ENCODE results near the gene SKP1.
A peak's percentile ranks its signal among the peaks of the same experiment; 100 is the strongest.

Gene SKP1

DNA sequence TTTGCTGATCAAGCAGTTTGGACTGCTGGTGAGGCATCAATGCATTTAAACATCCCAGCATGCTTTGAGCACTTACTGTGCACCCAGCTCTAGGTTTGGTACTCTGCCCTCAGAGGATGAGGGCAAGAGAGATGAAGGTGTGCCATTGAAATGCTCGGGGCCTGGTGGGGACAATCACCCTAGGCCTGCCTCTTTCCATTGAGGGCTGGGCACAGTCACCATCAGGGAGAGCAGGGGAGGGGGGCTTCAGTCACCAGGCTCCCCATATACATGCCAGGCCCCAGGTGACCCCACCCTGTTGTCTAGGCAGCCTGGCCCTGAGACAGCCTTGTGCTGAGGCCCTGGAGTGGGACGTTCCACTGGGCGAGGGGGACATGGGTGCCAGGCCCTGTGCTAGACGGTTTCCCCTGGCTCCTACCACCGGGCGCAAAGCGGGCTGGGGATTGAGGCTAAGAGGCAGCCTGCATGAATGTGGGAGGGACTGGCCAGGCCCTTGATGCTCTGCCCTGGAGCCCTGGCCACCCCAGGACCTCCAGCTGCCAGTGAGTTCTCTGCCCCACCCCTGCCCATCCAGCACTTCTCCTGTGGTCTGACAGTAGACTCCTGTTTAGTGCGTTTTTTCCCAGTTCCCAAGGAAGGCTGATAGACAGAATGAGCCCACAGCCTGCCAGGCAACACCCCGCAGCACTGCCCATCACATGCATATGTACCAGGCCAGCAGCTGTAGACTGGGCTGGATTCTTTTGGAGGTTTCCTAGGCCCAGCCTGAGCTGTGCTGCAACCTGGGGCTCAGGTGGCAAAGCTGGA lies 43.4 kb downstream of the SKP1 start:
- H3K4me1 ChIP-seq, result peaks cover 0 to 21% (median 0%) of the 10 kb centered on the region in 4 donors
- no peak overlapping the region for H3K4me3 ChIP-seq
- no peaks in the 10 kb centered on the region for H3K9me3 ChIP-seq
- H3K36me3 ChIP-seq, result peaks cover 14 to 84% (median 55%) of the 10 kb centered on the region in 3 donors
- TF ChIP-seq, protein P1, sequence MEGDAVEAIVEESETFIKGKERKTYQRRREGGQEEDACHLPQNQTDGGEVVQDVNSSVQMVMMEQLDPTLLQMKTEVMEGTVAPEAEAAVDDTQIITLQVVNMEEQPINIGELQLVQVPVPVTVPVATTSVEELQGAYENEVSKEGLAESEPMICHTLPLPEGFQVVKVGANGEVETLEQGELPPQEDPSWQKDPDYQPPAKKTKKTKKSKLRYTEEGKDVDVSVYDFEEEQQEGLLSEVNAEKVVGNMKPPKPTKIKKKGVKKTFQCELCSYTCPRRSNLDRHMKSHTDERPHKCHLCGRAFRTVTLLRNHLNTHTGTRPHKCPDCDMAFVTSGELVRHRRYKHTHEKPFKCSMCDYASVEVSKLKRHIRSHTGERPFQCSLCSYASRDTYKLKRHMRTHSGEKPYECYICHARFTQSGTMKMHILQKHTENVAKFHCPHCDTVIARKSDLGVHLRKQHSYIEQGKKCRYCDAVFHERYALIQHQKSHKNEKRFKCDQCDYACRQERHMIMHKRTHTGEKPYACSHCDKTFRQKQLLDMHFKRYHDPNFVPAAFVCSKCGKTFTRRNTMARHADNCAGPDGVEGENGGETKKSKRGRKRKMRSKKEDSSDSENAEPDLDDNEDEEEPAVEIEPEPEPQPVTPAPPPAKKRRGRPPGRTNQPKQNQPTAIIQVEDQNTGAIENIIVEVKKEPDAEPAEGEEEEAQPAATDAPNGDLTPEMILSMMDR (IDR thresholded peaks at IDR 0.05), result no peak
- intact Hi-C loops (cut with DNase I; ENCODE audit: low total_unique reads), result no loop called here
- DNase-seq, result peak; percentile 12 to 62
- H3K27ac ChIP-seq, result no peak overlapping the region
- H3K27me3 ChIP-seq, result no peaks in the 10 kb centered on the region

DNA sequence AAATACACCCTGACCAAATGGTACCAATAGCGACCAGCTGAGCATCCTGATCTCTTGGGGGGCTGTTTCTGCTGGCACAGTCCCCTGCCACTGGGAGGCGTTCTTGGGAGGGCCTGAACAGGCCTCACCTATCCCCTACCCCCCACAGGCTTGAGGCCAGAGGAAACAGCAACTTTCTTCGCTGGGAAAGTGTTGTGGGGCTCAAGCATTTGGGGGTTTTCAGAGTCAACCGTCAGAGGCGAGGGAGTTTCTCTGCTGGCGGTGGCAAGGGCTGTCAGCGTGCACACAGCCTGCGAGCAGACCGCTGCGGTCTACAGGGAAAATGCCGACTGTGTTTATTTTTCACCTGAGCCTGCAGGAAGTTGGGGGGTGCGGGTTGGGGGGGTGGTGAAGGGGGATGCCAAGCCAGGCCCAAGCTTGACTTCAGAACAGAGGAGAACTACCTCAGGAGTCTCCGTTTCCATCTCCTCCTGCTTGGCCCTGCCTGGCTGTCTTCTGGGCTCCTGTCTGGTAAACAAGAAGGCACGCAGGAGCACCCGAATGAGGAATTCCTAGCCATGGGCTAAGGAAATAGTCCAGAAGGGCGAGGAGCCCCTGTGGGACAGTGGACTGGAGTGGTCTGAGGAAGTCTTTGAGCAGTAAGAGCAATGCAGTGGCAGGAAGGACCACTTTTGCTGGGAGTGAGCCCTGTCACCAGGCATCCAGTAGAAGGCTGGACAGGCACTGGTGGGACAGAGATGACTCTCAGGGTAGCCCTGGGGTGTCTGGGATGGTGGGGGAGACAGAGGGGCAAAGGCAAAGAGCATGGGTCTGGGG lies 44.2 kb downstream of the SKP1 start:
- Histone ChIP-seq H3K27me3 (no peaks in the 10 kb centered on the region), H3K4me3 (no peak overlapping the region), H3K4me1 (peaks cover 0 to 26% (median 4%) of the 10 kb centered on the region in 4 donors), H3K27ac (no peak overlapping the region), H3K36me3 (peaks cover 14 to 78% (median 56%) of the 10 kb centered on the region in 3 donors), H3K9me3 (no peaks in the 10 kb centered on the region)
- TF ChIP-seq, protein P1 (IDR thresholded peaks at IDR 0.05), result no peak
- DNase-seq, result peak; percentile 11 to 56
- intact Hi-C loops (cut with DNase I; ENCODE audit: low total_unique reads), result no loop called here

DNA sequence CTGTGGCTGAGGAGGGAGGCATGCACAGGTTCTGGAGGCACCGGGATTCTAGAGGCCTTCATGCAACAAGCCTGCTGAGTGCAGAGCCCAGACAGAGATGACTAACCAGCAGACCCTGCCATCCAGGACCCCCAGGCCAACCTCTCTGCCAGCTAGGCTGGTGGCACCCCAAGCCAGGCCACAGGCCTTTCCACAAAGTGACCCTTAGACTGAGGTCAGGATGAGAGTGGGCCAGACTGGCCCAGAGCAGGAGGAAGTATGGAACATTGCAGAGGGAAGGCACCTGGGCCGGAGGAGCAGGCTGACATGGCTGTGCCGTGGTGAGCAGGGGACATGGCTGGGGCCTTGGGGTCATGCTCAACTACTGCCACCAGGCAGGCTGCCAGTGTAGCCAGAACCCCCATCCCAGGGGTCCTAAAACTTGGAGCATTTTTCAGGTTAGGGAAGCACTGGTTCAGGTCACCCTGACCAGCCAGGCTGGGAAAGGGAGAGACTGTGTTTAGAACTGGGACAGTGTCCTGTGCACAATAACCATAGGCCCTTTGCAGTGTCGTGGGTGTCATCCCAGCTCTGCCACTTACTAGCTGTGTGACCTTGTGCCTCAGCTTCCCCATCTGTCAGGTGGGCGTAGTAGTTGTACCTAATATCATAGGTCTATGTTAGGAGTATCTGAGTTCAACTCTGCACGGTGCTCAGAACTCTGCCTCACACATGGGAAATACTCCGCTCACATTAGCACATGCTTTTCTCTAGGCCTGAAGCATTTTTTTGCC lies 45.0 kb downstream of the SKP1 start:
- Histone ChIP-seq H3K36me3 (peaks cover 12 to 75% (median 52%) of the 10 kb centered on the region in 3 donors), H3K4me3 (no peak overlapping the region), H3K27me3 (no peaks in the 10 kb centered on the region), H3K4me1 (peaks cover 0 to 33% (median 6%) of the 10 kb centered on the region in 4 donors), H3K9me3 (no peaks in the 10 kb centered on the region), H3K27ac (no peak overlapping the region)
- intact Hi-C loops (cut with DNase I; ENCODE audit: low total_unique reads), result no loop called here
- peak in 1 of 2 donors; percentile 55 for DNase-seq
- TF ChIP-seq, protein P1 (IDR thresholded peaks at IDR 0.05), result no peak

DNA sequence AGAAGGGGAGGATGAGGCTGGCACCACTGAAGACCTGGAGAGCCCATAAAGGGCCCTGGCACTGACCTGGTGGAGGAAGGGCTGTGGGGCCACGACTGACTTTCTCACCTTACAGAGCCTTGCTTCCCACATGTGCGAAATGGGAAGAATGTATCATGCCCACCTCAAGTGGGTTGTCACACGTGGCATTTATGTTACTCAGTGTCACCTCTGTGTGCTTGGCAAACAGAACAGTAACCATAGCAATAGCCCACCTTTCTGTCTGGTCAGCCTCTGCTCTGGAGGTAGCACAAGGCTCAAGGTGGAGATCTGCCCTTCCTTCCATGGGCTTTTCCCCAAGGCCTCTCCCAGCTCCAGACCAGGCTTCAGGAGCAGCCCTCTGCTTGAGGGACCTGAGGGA lies 45.6 kb downstream of the SKP1 start:
- Histone ChIP-seq H3K27ac (no peak overlapping the region), H3K9me3 (no peaks in the 10 kb centered on the region), H3K4me3 (no peak overlapping the region), H3K36me3 (peaks cover 9 to 69% (median 46%) of the 10 kb centered on the region in 3 donors), H3K4me1 (peaks cover 0 to 34% (median 9%) of the 10 kb centered on the region in 4 donors), H3K27me3 (no peaks in the 10 kb centered on the region)
- intact Hi-C loops (cut with DNase I; ENCODE audit: low total_unique reads), result no loop called here
- TF ChIP-seq, protein P1 (IDR thresholded peaks at IDR 0.05), result no peak
- DNase-seq, result no peak

DNA sequence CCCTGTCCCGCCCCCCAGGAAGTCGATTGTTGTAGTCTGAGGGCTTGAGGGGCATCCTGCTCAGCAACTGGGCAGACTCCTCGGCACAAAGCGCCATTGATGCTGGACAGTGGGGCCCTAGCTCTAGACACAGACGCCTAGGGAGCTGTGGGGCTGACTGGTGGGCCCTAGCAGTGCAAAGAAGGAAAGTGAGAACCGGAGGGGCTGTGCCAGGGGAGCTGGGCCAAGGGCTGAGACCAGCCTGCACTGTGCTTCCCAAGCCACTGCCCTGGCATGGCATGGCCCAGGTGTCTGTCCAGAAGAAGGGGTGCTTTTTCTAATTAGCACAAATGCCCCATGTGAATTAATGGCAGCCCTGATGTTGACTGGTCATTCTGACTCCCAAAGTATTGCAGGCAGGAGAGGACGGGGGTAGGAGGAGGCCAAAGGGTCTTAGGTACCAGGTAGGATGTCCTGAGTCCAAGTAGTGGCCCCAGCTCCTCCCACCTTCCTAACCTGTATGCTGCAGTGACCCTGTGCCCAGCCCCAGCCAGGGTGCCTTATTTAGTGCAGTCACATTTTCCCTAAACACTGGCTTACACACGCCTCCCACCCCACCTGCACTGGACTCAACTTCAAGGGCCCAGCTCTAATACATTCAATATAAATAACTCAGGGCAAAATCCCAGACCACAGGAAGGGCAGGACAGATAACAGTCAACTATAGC lies 46.4 kb downstream of the SKP1 start:
- no peaks in the 10 kb centered on the region for H3K27me3 ChIP-seq
- TF ChIP-seq, protein P1 (IDR thresholded peaks at IDR 0.05), result no peak
- H3K36me3 ChIP-seq, result peaks cover 9 to 62% (median 39%) of the 10 kb centered on the region in 3 donors
- peak in 1 of 2 donors; percentile 50 for DNase-seq
- H3K4me1 ChIP-seq, result peaks cover 0 to 42% (median 16%) of the 10 kb centered on the region in 4 donors
- H3K4me3 ChIP-seq, result no peak overlapping the region
- intact Hi-C loops (cut with DNase I; ENCODE audit: low total_unique reads), result no loop called here
- H3K9me3 ChIP-seq, result no peaks in the 10 kb centered on the region
- H3K27ac ChIP-seq, result no peak overlapping the region
